Neural cell (in vitro differentiated cells): ENCODE data around the gene SCGB3A1. TPM values are rescaled to one million over a fixed set of nuclear protein-coding genes. Genes with fewer than 3 reads are reported as not detected.
A peak's percentile ranks its signal among the peaks of the same experiment; 100 is the strongest.

Source experiments
- H2AFZ ChIP-seq: fragments of 200-600, 300-800 bp; sonication (generic), shearing (Covaris generic); 2 replicates; pipeline ENCODE4 v1.6.0; 2014; ENCODE audit warnings: low read depth, mild to moderate bottlenecking, antibody characterized with exemption, low read length, moderate library complexity
- H3F3A ChIP-seq: fragments of 200-600 bp; shearing (Covaris generic); 2 replicates; pipeline ENCODE4 v1.6.1; 2016; ENCODE audit warnings: mild to moderate bottlenecking, moderate library complexity, mixed read lengths, antibody characterized with exemption, low read length; ENCODE audit not compliant: insufficient read depth, poor library complexity, severe bottlenecking
- H3K27ac ChIP-seq: fragments of 200-600, 300-800 bp; sonication (generic), shearing (Covaris generic); 2 replicates; pipeline ENCODE4 v1.5.1; 2014; ENCODE audit warnings: mild to moderate bottlenecking, low read length, moderate library complexity
- H3K27me3 ChIP-seq: fragments of 300-800, 200-600 bp; sonication (generic), shearing (Covaris generic); 2 replicates; pipeline ENCODE4 v1.6.0; 2014; ENCODE audit warnings: mild to moderate bottlenecking, low read depth, low read length, moderate library complexity; ENCODE audit not compliant: insufficient read depth
- H3K36me3 ChIP-seq: fragments of 300-800, 200-600 bp; sonication (generic), shearing (Covaris generic); 2 replicates; pipeline ENCODE4 v1.5.1; 2014; ENCODE audit warnings: mild to moderate bottlenecking, antibody characterized with exemption, low read length, moderate library complexity; ENCODE audit not compliant: insufficient read depth
- H3K4me2 ChIP-seq: fragments of 300-800, 200-600 bp; sonication (generic), shearing (Covaris generic); 2 replicates; pipeline ENCODE4 v1.6.0; 2014; ENCODE audit warnings: mild to moderate bottlenecking, low read length
- H3K4me3 ChIP-seq: fragments of 300-800, 200-600 bp; sonication (generic), shearing (Covaris generic); 2 replicates; pipeline ENCODE4 v1.5.1; 2014; ENCODE audit warnings: mild to moderate bottlenecking, low read length, moderate library complexity
- H3K79me2 ChIP-seq: fragments of 200-600 bp; shearing (Covaris generic); replicated peaks from 2 replicates; pipeline ENCODE4 v1.6.0; 2014; ENCODE audit warnings: mild to moderate bottlenecking, low read length, moderate library complexity; ENCODE audit not compliant: insufficient read depth
- H3K9ac ChIP-seq: fragments of 300-800, 200-600 bp; sonication (generic), shearing (Covaris generic); 2 replicates; pipeline ENCODE4 v1.6.1; 2016; ENCODE audit warnings: mild to moderate bottlenecking, low read length, mixed read lengths
- H3K9me2 ChIP-seq: fragments of 200-600 bp; shearing (Covaris generic); 2 replicates; pipeline ENCODE4 v1.6.1; 2016; ENCODE audit warnings: mild to moderate bottlenecking, low read length, mixed read lengths; ENCODE audit not compliant: insufficient read depth
- H3K9me3 ChIP-seq: fragments of 200-600, 300-800 bp; sonication (generic), shearing (Covaris generic); 2 replicates; pipeline ENCODE4 v1.6.1; 2016; ENCODE audit warnings: mild to moderate bottlenecking, mixed run types, low read length, moderate library complexity, mixed read lengths
- H4K20me1 ChIP-seq: fragments of 200-600 bp; shearing (Covaris generic); 2 replicates; pipeline ENCODE4 v1.6.1; 2016; ENCODE audit warnings: mild to moderate bottlenecking, mixed run types; ENCODE audit not compliant: insufficient read depth
- CTCF ChIP-seq: fragments of 450-650 bp; IDR thresholded peaks from 2 replicates; pipeline ENCODE4 v1.5.1; 2014; ENCODE audit warnings: antibody characterized with exemption, mild to moderate bottlenecking, moderate library complexity; ENCODE audit not compliant: poor library complexity, severe bottlenecking
- EP300 ChIP-seq: fragments of 450-650 bp; conservative IDR thresholded peaks from 2 replicates; pipeline ENCODE4 v1.6.1; 2014; ENCODE audit warnings: antibody characterized with exemption, mild to moderate bottlenecking, moderate library complexity; ENCODE audit not compliant: poor library complexity, severe bottlenecking
- EZH2 ChIP-seq: fragments of 200-600, 300-800 bp; shearing (Covaris generic), sonication (generic); IDR thresholded peaks from 2 replicates; pipeline ENCODE4 v1.6.1; 2014; ENCODE audit warnings: antibody characterized with exemption, low read length, borderline replicate concordance, mild to moderate bottlenecking; ENCODE audit not compliant: insufficient read depth, poor library complexity, severe bottlenecking
- MXI1 ChIP-seq: fragments of 450-650 bp; conservative IDR thresholded peaks from 2 replicates; pipeline ENCODE4 v1.6.1; 2014; ENCODE audit warnings: antibody characterized with exemption, mild to moderate bottlenecking; ENCODE audit not compliant: poor library complexity, severe bottlenecking
- POLR2AphosphoS5 ChIP-seq: IDR thresholded peaks from 2 replicates; pipeline ENCODE4 v1.6.1; 2012
- RAD21 ChIP-seq: fragments of 450-650 bp; conservative IDR thresholded peaks from 2 replicates; pipeline ENCODE4 v1.6.1; 2014; ENCODE audit warnings: antibody characterized with exemption, mild to moderate bottlenecking, moderate library complexity
- REST ChIP-seq: IDR thresholded peaks from 2 replicates; pipeline ENCODE4 v1.6.1; 2012; ENCODE audit warnings: borderline replicate concordance
- SMC3 ChIP-seq: fragments of 450-650 bp; conservative IDR thresholded peaks from 2 replicates; pipeline ENCODE4 v1.6.1; 2014; ENCODE audit warnings: antibody characterized with exemption, mild to moderate bottlenecking, moderate library complexity; ENCODE audit not compliant: poor library complexity
- TAF1 ChIP-seq: IDR thresholded peaks from 2 replicates; pipeline ENCODE4 v1.6.1; 2012; ENCODE audit warnings: low read depth
- polyA minus RNA-seq: library from RNA; depleted of rRNA, polyadenylated mRNA; stranded (reverse); fragments of >200 nt; gene quantifications from 2 replicates; pipeline ENCODE4 v1.2.3, GENCODE V29; 2014
- polyA plus RNA-seq: library from polyadenylated mRNA; depleted of rRNA; stranded (reverse); fragments of >200 nt; gene quantifications from 2 replicates; pipeline ENCODE4 v1.2.3, GENCODE V29; 2014

SCGB3A1 gene
- polyA plus RNA-seq = not detected in 2 replicates
- polyA minus RNA-seq = not detected in 2 replicates

- no peak within 1 kb of the TSS for H3K4me2 ChIP-seq
Measured at GRCh38 chr5:180591311-180591887, at the start of gene SCGB3A1. TSS of gene SCGB3A1 (minus strand) at chr5:180591499. CDS start at chr5:180591462, 37 bp downstream.

GRCh38 chr5:180640611-180640860 is 49.2 kb upstream of the SCGB3A1 start:
- Histone ChIP-seq H3K27ac (no peak overlapping the region), H3K9me2 (no peaks in the 10 kb centered on the region), H3F3A (no peaks in the 10 kb centered on the region), H4K20me1 (no peaks in the 10 kb centered on the region), H3K27me3 (no peaks in the 10 kb centered on the region), H3K4me3 (no peak overlapping the region), H3K79me2 (no peaks in the 10 kb centered on the region), H3K4me2 (no peak overlapping the region), H2AFZ (no peak overlapping the region), H3K9me3 (no peaks in the 10 kb centered on the region), H3K36me3 (no peaks in the 10 kb centered on the region), H3K9ac (no peak overlapping the region)
- TF ChIP-seq POLR2AphosphoS5 (no peak), EZH2 (no peak), REST (no peak), SMC3 (no peak), MXI1 (no peak), EP300 (no peak)

More at GRCh38 chr5:180591311-180591887, at the start of gene SCGB3A1:
- Histone ChIP-seq H3K9me3 (no peaks in the 10 kb centered on the region), H3F3A (no peaks in the 10 kb centered on the region), H3K27ac (no peak within 1 kb of the TSS), H3K79me2 (no peaks in the 10 kb centered on the region), H4K20me1 (no peaks in the 10 kb centered on the region), H3K9ac (no peak within 1 kb of the TSS), H3K4me3 (peak within 1 kb of the TSS; percentile 46), H3K27me3 (peaks cover 44% of the 10 kb centered on the region), H3K9me2 (no peaks in the 10 kb centered on the region), H2AFZ (no peak within 1 kb of the TSS), H3K36me3 (no peaks in the 10 kb centered on the region)
- TF ChIP-seq POLR2AphosphoS5 (no peak), EP300 (no peak), RAD21 (no peak), REST (no peak), TAF1 (no peak), EZH2 (no peak), MXI1 (no peak), SMC3 (no peak), CTCF (no peak)
